ENCODE data around the gene RIN3. TPM values are rescaled to one million over a fixed set of nuclear protein-coding genes. Genes with fewer than 3 reads are reported as not detected.
"Not testable (repeated sequence)": the region's sequence is repeated elsewhere in the genome, so short reads cannot be mapped to it uniquely, and the experiment has no call there.

Gene RIN3
- polyA plus RNA-seq, 3 donors from 2014 or later, result 38.8 to 131 (median 60.1) TPM

DNA sequence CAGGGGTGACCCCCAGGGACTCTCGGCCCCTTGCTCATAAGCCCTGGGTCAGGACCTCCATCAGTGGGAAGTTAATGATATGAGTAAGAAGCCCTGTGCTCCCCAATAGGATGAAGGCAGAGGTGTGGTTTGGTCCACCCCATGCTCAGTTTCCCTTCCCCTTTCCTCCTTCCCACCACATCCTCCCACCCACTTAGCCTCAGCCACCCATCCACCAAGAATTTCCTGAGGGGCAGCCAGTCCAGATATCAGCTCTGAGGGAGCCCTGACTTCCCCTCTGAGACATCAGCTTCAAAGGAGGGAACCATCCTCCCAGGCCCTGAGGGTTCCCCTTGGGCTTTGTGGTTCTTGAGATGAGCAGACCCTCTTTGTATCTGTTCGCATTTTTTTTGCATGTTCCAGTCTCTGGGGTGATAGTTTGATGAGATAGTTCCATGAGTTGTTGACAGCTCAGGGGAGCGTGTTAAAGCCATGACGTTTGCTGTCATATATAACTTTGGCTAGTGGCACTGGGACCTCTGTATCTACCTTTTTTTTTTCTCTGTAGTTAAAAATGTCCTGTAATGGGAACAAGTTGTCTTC lies 163.6 kb downstream of the RIN3 start:
- Mint-ChIP-seq H3K9me3 (no peaks in the 10 kb centered on the region), H3K27me3 (ENCODE audit: low read depth in 3 of 3) (peaks cover 5 to 11% (median 9%) of the 10 kb centered on the region in 3 donors), H3K4me3 (peak overlapping the region in 3 of 5 donors; percentile 5 to 37 (median 12)), H3K4me1 (peaks cover 76 to 81% of the 10 kb centered on the region in 2 donors), H3K36me3 (peaks cover 10 to 59% (median 27%) of the 10 kb centered on the region in 3 donors), H3K27ac (peak overlapping the region; percentile 82 to 88 (median 87))
- DNase-seq, result no peak

DNA sequence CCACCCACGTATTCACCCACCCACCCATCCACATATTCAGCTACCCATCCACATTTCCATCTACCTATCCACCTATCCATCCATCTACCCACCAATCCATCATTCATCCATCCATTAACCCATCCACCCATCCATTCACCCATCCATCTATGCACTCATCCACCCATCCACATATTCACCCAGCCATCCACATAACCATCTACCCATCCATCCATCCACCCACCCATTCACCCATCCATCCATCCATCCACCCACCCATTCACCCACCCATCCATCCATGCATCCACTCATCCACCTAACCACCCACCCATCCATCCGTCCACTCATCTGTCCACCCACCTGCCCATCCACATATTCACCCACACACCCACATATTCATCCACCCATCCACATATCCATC lies 164.4 kb downstream of the RIN3 start:
- no peak overlapping the region for H3K4me3 Mint-ChIP-seq
- peaks cover 10 to 59% (median 22%) of the 10 kb centered on the region in 3 donors for H3K36me3 Mint-ChIP-seq
- no peak for DNase-seq
- H3K4me1 Mint-ChIP-seq, result peaks cover 72 to 78% of the 10 kb centered on the region in 2 donors
- peak overlapping the region in 5 of 6 donors; percentile 53 to 88 (median 86) for H3K27ac Mint-ChIP-seq
- H3K9me3 Mint-ChIP-seq, result no peaks in the 10 kb centered on the region
- H3K27me3 Mint-ChIP-seq (ENCODE audit: low read depth in 3 of 3), result peaks cover 4 to 10% (median 5%) of the 10 kb centered on the region in 3 donors

DNA sequence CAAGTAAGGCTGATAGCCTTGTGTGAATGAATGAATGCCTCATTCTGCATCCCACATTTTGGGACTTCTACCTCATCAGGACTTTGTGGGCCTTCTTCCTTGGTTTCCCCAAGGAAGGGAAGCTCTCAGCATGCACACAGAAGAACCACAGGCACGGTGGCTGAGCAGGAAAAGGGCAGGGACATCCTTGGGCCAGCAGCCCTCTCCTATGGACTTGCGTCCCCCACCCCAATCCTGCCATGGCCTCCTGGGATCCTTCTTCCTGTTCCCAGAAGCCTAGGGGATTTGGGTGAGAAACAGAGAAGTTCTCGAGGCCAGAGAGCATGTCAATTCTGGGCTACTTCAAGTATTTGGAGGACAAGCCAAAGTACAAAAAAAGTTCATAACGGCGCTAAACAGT lies 165.2 kb downstream of the RIN3 start:
- no peak for DNase-seq
- Mint-ChIP-seq H3K27me3 (ENCODE audit: low read depth in 3 of 3) (peaks cover 4 to 10% (median 5%) of the 10 kb centered on the region in 3 donors), H3K27ac (peak overlapping the region; percentile 36 to 94 (median 86)), H3K4me1 (peaks cover 70 to 73% of the 10 kb centered on the region in 2 donors), H3K36me3 (peaks cover 10 to 59% (median 22%) of the 10 kb centered on the region in 3 donors), H3K4me3 (no peak overlapping the region), H3K9me3 (no peaks in the 10 kb centered on the region)

DNA sequence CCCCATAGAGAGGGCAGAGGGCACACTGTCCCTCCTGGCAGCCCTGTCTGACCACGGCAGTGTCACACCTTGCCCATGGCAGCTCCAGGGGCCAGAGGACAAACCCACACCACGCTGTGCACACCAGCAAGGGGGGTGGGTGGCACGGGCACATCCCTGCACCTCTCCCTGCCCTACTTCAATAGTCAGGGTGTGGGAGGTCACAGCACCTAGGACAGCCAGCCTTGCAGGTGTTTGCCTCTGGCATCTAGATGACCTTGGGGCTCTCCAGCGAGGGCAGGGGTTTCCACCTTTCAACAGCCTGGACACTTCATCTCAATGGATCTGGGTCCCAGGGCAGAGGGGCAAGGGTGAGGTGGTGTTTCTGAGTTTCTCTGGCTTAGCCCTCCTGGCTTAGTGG lies 165.7 kb downstream of the RIN3 start:
- Mint-ChIP-seq H3K36me3 (peaks cover 10 to 56% (median 22%) of the 10 kb centered on the region in 3 donors), H3K27ac (peak overlapping the region; percentile 75 to 94 (median 90)), H3K9me3 (no peaks in the 10 kb centered on the region), H3K4me1 (peaks cover 67 to 68% of the 10 kb centered on the region in 2 donors), H3K4me3 (peak overlapping the region in 1 of 5 donors; percentile 7), H3K27me3 (ENCODE audit: low read depth in 3 of 3) (peaks cover 4 to 10% (median 5%) of the 10 kb centered on the region in 3 donors)
- DNase-seq, result no peak

DNA sequence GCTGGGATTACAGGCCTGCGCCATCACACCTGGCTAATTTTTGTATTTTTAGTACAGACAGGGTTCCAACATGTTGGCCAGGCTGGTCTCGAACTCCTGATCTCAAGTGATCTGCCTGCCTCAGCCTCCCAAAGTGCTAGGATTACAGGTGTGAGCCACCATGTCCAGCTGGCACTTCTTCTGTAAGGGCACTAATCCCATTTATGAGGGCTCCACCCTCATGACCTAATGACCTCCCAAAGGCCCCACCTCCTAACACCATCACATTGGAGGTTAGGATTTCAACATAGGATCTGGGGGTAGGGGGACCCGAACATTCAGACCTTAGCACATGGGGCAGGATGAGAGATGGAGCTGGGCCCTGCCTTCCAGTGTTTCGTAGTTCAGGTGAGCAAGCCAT lies 166.7 kb downstream of the RIN3 start:
- Mint-ChIP-seq H3K36me3 (peaks cover 10 to 52% (median 22%) of the 10 kb centered on the region in 3 donors), H3K27ac (peak overlapping the region; percentile 40 to 94 (median 90)), H3K27me3 (ENCODE audit: low read depth in 3 of 3) (peaks cover 4 to 10% (median 5%) of the 10 kb centered on the region in 3 donors), H3K4me1 (peaks cover 59 to 60% of the 10 kb centered on the region in 2 donors)
- not testable (repeated sequence) for H3K9me3 Mint-ChIP-seq, H3K4me3 Mint-ChIP-seq, DNase-seq

DNA sequence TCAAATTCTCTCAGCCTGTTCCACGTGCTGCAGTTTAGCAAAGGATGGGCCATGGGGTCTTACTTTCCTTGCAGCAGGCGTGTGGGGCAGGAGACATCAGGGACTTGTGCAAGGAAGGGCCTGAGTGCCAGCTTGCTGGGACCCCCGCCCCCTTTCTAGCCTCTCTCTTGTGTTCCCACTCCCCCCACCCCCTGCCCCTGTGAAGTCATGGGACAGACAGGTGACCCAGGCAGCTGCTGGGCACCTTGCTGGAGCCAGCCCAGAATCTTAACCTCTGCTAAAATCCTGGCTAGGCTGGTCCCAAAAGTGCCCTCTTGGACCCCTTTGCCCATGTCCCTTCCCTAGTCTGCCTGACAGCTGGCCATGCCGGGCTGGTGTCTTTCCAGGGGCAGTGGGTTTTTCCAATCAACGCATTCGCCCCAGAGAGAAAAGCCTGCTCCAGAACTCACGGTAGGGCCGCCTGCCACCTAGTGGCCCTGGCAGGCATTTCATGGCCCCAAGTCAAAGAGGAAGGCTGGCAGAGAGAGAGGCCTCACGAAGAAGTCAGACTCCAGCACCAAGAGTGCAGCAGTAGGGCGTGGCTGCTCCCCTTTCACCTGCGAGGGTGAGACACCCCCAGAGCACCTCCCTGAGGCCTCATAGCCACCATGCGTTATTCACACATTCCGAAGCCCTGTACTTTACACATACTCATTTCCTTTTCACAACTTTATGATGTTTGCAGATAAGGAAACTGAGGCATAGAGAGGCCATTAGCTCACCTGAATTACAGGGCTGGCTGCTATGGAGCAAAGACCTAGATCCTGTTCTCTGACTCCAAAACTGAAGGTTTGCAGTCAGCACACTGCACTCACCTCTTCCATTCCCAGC lies 167.4 kb downstream of the RIN3 start:
- peaks cover 10 to 47% (median 18%) of the 10 kb centered on the region in 3 donors for H3K36me3 Mint-ChIP-seq
- H3K9me3 Mint-ChIP-seq, result no peaks in the 10 kb centered on the region
- peak; percentile 70 to 77 (median 75) for DNase-seq
- H3K4me3 Mint-ChIP-seq, result peak overlapping the region in 2 of 5 donors; percentile 27 to 63
- peaks cover 3 to 9% (median 8%) of the 10 kb centered on the region in 3 donors for H3K27me3 Mint-ChIP-seq (ENCODE audit: low read depth in 3 of 3)
- H3K4me1 Mint-ChIP-seq, result peaks cover 53 to 57% of the 10 kb centered on the region in 2 donors
- peak overlapping the region; percentile 88 to 96 (median 92) for H3K27ac Mint-ChIP-seq

DNA sequence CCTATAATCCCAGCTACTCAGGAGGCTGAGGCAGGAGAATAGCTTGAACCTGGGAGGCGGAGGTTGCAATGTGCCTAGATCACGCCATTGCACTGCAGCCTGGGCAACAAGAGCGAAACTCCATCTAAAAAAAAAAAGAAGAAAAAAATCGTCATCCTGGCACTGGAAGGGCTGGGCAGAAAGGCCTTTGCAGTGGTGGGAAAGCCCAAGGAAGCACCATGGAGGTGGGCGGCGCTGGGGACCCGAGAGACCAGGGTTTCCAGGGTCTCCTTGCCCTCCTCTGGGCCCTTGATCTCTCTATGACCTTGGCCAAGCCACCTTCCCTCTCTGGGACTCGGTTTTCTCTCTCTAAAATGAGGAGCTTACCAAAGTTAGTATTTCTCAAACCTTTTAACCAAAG lies 169.5 kb downstream of the RIN3 start:
- DNase-seq, result no peak
- Mint-ChIP-seq H3K9me3 (no peaks in the 10 kb centered on the region), H3K27ac (peak overlapping the region; percentile 24 to 75 (median 57)), H3K4me3 (no peak overlapping the region), H3K4me1 (peaks cover 33 to 40% of the 10 kb centered on the region in 2 donors), H3K27me3 (ENCODE audit: low read depth in 3 of 3) (peaks cover 3 to 8% (median 7%) of the 10 kb centered on the region in 3 donors), H3K36me3 (peaks cover 10 to 32% (median 10%) of the 10 kb centered on the region in 3 donors)

DNA sequence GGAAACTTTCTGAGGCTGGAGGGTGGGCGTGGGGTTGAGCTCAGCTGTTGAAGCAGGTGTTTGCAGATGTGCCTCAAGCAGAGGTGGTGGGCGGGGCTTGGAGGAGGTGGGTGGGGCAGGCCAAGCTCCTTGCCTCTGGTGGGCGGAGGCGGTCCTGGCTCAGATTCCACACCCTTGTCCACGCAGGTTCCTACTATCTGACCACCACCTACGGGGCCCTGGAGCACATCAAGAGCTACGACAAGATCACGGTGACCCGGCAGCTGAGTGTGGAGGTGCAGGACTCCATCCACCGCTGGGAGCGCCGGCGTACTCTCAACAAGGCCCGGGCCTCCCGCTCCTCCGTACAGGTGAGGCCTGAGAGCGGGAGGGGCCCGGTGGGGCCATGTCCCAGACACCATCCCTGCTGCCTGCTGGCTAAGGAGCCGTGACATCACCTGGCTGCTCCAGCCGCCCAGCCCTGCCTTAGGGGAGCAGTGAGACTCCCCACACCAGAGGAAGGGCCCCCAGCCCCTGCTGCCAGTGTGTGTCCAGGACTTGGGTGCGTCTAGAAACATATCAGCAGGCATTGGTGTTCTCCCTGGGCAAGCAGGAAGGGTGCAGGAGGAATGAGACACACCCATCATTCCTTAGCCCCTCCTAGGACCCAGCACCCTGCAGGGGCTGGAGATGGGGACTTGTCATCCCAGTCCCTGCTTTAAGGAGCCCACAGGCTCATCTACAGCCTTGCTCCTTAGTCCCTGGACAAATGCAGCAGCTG lies 171.4 kb downstream of the RIN3 start:
- H3K9me3 Mint-ChIP-seq, result no peaks in the 10 kb centered on the region
- peak overlapping the region in 1 of 6 donors; percentile 80 for H3K27ac Mint-ChIP-seq

DNA sequence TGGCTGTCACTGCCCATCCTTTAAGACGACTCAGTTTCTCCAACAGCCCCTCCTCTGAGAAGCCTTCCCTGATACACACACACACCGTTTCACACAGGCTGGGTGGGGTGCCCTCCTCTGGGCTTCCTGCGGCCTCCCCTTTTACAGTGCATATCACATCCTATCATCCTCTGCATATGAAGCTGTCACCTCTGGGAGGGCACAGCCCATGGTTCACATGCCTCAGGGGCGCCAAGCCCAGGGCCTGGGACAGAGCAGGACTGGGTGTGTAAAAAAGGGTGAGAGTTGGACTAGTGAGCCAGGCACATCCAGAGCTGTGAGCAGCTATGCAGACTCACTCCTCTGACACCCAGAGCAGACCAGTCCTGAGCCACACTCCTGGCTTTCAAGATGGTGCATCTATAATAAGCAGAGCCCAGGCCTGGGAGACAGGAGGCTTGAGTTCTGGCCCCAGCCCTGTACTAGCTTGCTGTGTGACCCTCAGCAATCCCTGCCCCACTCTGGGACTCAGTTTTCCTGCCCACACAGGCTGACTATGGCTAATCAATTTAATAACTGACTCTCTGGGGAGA lies 172.3 kb downstream of the RIN3 start:
- Mint-ChIP-seq H3K27ac (peak overlapping the region; percentile 16 to 80 (median 30)), H3K9me3 (no peaks in the 10 kb centered on the region), H3K4me3 (peak overlapping the region in 1 of 5 donors; percentile 17)

More for the DNA sequence above, 171.4 kb downstream of the RIN3 start:
- H3K4me3 Mint-ChIP-seq, result no peak overlapping the region
- DNase-seq, result no peak
- peaks cover 24 to 27% of the 10 kb centered on the region in 2 donors for H3K4me1 Mint-ChIP-seq
- H3K27me3 Mint-ChIP-seq (ENCODE audit: low read depth in 3 of 3), result peaks cover 5 to 16% (median 6%) of the 10 kb centered on the region in 3 donors
- H3K36me3 Mint-ChIP-seq, result peaks cover 4 to 18% (median 7%) of the 10 kb centered on the region in 3 donors

DNA sequence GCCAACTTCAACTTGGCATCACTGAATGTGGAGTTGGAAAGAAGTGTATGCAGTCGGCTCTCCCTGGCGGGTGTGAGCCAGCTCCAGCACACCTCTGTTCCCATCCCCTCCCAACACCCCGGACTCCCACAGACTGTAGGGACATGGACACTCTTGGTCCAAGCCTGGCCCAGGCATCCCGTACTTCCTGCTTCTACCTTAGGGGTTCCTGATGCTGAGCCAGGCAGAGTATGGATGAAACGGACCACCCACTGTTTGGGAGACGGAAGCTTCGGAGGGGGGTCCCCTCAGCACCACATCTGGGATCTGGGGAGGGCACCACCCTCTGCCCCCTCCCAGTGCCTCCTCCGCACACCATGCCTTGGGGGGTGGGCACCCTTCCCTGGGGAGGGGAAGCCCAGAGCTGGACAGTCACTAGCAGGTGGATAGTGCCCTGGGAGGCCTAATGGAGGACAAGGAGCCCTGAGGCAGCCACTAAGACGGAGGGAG lies 172.9 kb downstream of the RIN3 start:
- peaks cover 9 to 14% of the 10 kb centered on the region in 2 donors for H3K4me1 Mint-ChIP-seq
- peaks cover 0 to 8% (median under 1%) of the 10 kb centered on the region in 3 donors for H3K36me3 Mint-ChIP-seq
- H3K9me3 Mint-ChIP-seq, result no peaks in the 10 kb centered on the region
- H3K4me3 Mint-ChIP-seq, result no peak overlapping the region
- peaks cover 2 to 20% (median 8%) of the 10 kb centered on the region in 3 donors for H3K27me3 Mint-ChIP-seq (ENCODE audit: low read depth in 3 of 3)
- H3K27ac Mint-ChIP-seq, result peak overlapping the region in 4 of 6 donors; percentile 27 to 80 (median 43)
- no peak for DNase-seq

More for the DNA sequence above, 172.3 kb downstream of the RIN3 start:
- DNase-seq, result no peak
- peaks cover 4 to 14% (median 6%) of the 10 kb centered on the region in 3 donors for H3K36me3 Mint-ChIP-seq
- H3K27me3 Mint-ChIP-seq (ENCODE audit: low read depth in 3 of 3), result peaks cover 6 to 21% (median 7%) of the 10 kb centered on the region in 3 donors
- H3K4me1 Mint-ChIP-seq, result peaks cover 15 to 20% of the 10 kb centered on the region in 2 donors

DNA sequence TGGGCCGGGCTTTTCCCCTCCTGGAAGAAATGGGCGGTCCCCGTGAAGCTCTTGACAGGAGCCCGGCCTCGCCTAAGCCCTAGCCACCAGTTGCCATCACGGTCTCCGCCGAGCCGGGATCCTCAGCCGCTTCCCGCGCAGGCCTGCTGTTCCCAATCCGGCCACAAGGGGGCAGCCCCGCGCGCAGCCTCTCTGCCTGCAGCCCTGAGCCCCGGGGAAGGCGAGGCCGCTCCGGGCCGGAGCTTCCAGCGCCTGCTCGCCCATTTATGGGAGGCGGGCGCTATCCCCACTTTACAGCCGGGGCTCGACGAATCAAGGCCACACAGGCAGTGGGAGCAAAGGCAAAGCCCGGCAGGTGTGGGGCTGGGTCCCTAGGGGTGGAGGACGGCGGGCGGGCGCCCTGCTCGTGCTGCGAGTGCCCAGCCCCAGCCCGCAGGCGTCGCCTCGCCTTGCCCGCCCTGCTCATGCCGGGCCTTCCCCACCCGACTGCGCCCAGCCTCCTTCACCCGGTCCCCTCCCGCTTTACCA lies 173.4 kb downstream of the RIN3 start:
- Mint-ChIP-seq H3K36me3 (peaks cover 0 to 6% (median 0%) of the 10 kb centered on the region in 3 donors), H3K27ac (peak overlapping the region in 1 of 6 donors; percentile 46), H3K4me1 (peaks cover 9 to 12% of the 10 kb centered on the region in 2 donors), H3K27me3 (ENCODE audit: low read depth in 3 of 3) (peaks cover 2 to 23% (median 11%) of the 10 kb centered on the region in 3 donors), H3K9me3 (no peaks in the 10 kb centered on the region), H3K4me3 (no peak overlapping the region)
- DNase-seq, result peak in 2 of 3 donors; percentile 53 to 59

DNA sequence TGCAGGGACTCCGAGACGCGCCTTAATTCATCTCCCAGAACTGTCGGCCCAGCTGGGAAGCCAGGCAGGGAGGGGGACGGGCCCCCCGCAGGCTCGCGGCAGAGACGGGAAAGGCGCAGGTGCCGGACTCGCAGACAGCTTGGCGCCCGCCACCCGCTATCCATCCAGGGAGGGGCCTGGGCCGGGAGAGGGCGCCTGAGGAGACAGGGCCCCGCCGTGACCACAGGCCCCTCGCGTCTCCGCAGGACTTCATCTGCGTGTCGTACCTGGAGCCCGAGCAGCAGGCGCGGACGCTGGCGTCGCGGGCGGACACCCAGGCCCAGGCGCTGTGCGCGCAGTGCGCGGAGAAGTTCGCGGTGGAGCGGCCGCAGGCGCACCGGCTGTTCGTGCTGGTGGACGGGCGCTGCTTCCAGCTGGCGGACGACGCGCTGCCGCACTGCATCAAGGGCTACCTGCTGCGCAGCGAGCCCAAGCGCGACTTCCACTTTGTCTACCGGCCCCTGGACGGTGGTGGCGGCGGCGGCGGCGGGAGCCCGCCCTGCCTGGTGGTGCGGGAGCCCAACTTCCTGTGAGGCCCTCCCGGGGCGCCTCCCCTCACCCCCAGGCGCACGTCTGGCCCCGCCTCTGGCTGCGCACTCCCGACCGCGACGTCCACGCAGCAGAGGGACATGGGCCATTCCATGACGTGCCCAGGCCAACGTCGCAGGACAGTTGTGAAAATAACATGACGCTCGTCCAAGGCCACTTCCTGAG lies 174.3 kb downstream of the RIN3 start:
- DNase-seq, result no peak
- H3K4me3 Mint-ChIP-seq, result no peak overlapping the region
- H3K4me1 Mint-ChIP-seq, result peaks cover 11 to 12% of the 10 kb centered on the region in 2 donors
- H3K27ac Mint-ChIP-seq, result no peak overlapping the region
- peaks cover 0 to 6% (median 0%) of the 10 kb centered on the region in 3 donors for H3K36me3 Mint-ChIP-seq
- peaks cover 5 to 23% (median 13%) of the 10 kb centered on the region in 3 donors for H3K27me3 Mint-ChIP-seq (ENCODE audit: low read depth in 3 of 3)
- H3K9me3 Mint-ChIP-seq, result no peaks in the 10 kb centered on the region

Data from immature natural killer cell (primary cell).